HL-60 (cell line): ENCODE results near the gene HTD2.

Experiments used
- DNase-seq, 2 experiments: peaks; one replicate each; pipeline ENCODE4 v3.0.0-alpha.2; 2010 to 2020; ENCODE audit warnings: low read depth in 1 of 2, low spot score in 1 of 2
- H3K27ac ChIP-seq: fragments of 250-450 bp; sonication (Bioruptor Pico); replicated peaks from 2 replicates; pipeline ENCODE4 v1.5.1; 2020; ENCODE audit warnings: mild to moderate bottlenecking, moderate library complexity
- H3K27me3 ChIP-seq: fragments of 250-450 bp; sonication (Bioruptor Pico); 2 replicates; pipeline ENCODE4 v1.5.1; 2021; ENCODE audit warnings: mild to moderate bottlenecking, moderate library complexity; ENCODE audit not compliant: insufficient read depth, poor library complexity, severe bottlenecking
- H3K4me3 ChIP-seq: replicated peaks from 2 replicates; pipeline ENCODE4 v1.5.1; 2011; ENCODE audit warnings: mild to moderate bottlenecking, control low read depth, low read length; ENCODE audit not compliant: insufficient read depth
- GABPA ChIP-seq: IDR thresholded peaks from 2 replicates; pipeline ENCODE4 v1.6.1; 2012; ENCODE audit warnings: low read depth
- POLR2AphosphoS5 ChIP-seq: IDR thresholded peaks from 2 replicates; pipeline ENCODE4 v1.6.1; 2012; ENCODE audit warnings: low read depth
- REST ChIP-seq: IDR thresholded peaks from 2 replicates; pipeline ENCODE4 v1.6.1; 2012; ENCODE audit warnings: low read depth; ENCODE audit not compliant: insufficient replicate concordance
- SPI1 ChIP-seq: IDR thresholded peaks from 2 replicates; pipeline ENCODE4 v1.6.1; 2012; ENCODE audit warnings: low read depth, mild to moderate bottlenecking, borderline replicate concordance
- TF ChIP-seq, protein P1 (sequence below): IDR thresholded peaks from one replicate; pipeline ENCODE4 v1.5.1; 2011; ENCODE audit warnings: low read length, control low read depth, inconsistent platforms; ENCODE audit not compliant: insufficient read depth

The HTD2 gene

GRCh38 chr3:58322793-58323192, 16.5 kb downstream of the HTD2 start:
- TF ChIP-seq POLR2AphosphoS5 (no peak), GABPA (no peak), SPI1 (no peak), REST (no peak)
- TF ChIP-seq, protein P1, sequence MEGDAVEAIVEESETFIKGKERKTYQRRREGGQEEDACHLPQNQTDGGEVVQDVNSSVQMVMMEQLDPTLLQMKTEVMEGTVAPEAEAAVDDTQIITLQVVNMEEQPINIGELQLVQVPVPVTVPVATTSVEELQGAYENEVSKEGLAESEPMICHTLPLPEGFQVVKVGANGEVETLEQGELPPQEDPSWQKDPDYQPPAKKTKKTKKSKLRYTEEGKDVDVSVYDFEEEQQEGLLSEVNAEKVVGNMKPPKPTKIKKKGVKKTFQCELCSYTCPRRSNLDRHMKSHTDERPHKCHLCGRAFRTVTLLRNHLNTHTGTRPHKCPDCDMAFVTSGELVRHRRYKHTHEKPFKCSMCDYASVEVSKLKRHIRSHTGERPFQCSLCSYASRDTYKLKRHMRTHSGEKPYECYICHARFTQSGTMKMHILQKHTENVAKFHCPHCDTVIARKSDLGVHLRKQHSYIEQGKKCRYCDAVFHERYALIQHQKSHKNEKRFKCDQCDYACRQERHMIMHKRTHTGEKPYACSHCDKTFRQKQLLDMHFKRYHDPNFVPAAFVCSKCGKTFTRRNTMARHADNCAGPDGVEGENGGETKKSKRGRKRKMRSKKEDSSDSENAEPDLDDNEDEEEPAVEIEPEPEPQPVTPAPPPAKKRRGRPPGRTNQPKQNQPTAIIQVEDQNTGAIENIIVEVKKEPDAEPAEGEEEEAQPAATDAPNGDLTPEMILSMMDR: no peak

GRCh38 chr3:58323529-58324390, 17.4 kb downstream of the HTD2 start:
- no peak overlapping the region; the same call in none of the 2 replicates for H3K27ac ChIP-seq
- TF ChIP-seq POLR2AphosphoS5 (no peak), GABPA (no peak)
- TF ChIP-seq, protein P1: no peak
- H3K27me3 ChIP-seq: no peaks in the 10 kb centered on the region
- no peak for DNase-seq
- H3K4me3 ChIP-seq: no peak overlapping the region

More at GRCh38 chr3:58322793-58323192, 16.5 kb downstream of the HTD2 start:
- Histone ChIP-seq H3K27me3 (no peaks in the 10 kb centered on the region), H3K27ac (no peak overlapping the region; the same call in 1 of the 2 replicates), H3K4me3 (no peak overlapping the region)
- peak in 1 of 2 experiments; percentile 46 for DNase-seq

DNA sequence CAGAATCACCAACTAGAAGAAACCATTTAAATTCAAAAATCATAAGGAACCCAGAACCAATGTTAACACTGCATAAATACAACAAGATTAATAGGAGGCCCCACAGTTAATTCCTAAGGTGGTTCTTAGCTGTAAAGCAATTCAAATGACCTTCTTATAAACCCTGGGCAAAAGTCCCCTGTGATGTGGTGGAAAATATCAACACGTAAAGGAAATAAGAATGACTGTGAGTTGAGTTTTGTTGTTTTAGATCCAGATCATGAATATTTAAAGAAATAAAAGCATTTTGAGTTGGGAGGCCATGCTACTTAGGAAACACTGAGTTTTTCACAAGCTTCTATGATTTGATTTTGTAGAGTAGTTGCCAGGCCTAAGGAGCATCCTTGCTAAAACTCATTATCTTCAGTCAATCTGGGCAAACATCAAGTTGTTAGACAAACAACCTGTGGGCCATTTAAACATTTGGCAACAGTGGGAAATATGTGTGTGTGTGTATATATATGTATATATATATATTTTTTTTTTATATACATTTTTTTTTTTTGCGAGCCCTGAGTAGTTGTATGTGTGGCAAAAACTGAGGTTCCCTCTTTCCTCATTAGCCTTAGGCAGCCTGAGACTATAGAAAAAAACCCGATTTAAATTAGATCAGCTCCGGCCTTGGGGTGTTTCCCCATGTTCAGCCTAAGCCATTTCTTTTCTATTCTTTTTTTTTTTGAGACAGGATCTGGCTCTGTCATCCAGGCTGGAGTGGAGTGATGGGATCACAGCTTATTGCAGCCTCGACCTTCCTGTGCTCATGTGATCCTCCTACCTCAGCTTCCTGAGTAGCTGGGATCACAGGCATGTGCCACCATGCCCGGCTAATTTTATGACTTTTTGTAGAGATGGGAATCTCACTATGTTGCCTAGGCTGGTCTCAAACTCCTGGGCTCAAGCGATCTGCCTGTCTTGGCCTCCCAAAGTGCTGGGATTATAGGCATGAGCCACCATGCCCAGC, 18.4 kb downstream of the HTD2 start:
- no peak overlapping the region for H3K27ac ChIP-seq

More for the DNA sequence above, 18.4 kb downstream of the HTD2 start:
- no peak for TF ChIP-seq POLR2AphosphoS5
- no peak for TF ChIP-seq SPI1
- TF ChIP-seq REST: no peak
- TF ChIP-seq, protein P1: no peak
- no peak for TF ChIP-seq GABPA
- H3K27me3 ChIP-seq: no peaks in the 10 kb centered on the region
- DNase-seq: no peak
- H3K4me3 ChIP-seq: no peak overlapping the region
